GM21576 (cell line): Measurements from ENCODE around the gene SLC34A1.
"Not testable (repeated sequence)": the region's sequence is repeated elsewhere in the genome, so short reads cannot be mapped to it uniquely, and the experiment has no call there.

ENCODE experiments used
- ATAC-seq: cut with Tn5 transposase; IDR thresholded peaks from one replicate; pipeline ENCODE4 v1.9.1; 2021; ENCODE audit warnings: mild to moderate bottlenecking, moderate library complexity; ENCODE audit not compliant: unreplicated experiment

Gene SLC34A1

DNA sequence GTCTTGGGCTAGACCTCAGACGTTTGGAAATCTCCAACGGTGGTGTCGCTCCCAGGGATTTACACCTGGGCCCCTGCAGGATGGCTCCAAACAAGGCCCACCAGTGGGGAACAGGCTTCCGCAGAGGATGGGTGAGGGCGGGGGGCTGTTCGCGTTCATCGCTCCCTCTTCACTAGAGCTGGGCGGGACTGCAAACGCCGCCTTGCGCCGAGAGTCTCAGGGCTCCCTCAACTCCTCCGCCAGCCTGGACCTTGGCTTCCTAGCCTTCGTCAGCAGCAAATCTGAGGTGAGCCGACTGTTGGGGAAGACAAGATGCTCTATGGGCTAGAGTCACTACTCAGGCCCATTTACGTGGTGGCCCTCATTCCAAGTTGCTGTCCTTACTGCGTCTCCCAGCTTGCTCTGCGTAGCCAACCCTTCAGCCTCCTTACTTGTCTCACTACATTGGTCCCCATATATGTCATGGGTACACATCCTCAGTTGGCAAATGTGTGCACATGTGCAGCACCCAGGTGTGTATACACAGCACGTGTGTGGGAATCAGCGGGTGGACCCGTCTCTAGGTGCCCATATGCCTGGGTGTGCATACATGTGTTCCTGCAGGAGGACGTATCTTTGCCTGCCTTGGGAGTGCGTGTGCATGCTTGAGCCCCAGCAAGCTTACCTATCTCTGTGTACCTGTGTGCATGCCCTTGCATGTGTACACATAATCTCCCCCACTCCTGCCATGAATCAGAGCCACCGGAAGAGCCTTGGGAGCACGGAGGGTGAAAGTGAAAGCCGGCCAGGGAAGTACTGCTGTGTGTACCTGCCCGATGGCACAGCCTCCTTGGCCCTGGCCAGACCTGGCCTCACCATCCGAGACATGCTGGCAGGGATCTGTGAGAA, 16.0 kb upstream of the SLC34A1 start:
- no peak for ATAC-seq

DNA sequence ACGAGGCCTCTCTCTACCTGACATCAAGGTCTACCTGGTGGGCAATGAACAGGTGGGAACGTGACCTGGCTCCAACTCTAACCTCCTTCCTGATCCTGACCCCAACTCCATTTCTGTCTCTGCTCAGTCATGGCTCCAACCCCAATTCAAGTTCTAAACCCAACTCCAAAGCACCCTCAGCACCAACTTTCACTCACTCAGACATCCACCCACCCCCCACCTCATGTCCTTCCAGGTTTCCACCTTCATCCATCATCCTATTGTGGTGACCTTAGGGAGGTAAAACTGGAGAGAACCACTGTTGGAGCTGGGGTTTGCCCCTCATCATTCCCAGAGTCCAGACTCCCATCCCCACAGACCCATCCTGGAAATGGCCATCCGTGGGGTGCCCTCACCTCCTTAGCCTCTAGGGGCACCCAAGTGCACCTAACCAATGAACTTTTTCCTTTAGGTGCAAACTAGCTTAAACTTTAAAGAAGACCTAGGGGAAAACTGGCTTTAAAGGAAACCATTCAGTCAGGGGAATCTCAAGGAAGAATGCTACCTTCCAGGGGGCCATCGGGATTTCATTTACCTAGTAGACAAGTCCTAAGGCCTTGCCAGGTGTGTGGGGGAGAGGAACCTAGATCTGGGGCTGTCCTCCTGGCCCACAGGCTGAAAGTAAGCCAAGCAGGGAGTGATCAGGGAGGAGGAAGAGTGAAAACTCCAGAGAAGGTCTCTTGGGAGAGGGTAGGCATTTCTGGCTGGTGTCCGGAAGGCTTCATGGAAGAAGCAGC, 15.2 kb upstream of the SLC34A1 start:
- no peak for ATAC-seq

DNA sequence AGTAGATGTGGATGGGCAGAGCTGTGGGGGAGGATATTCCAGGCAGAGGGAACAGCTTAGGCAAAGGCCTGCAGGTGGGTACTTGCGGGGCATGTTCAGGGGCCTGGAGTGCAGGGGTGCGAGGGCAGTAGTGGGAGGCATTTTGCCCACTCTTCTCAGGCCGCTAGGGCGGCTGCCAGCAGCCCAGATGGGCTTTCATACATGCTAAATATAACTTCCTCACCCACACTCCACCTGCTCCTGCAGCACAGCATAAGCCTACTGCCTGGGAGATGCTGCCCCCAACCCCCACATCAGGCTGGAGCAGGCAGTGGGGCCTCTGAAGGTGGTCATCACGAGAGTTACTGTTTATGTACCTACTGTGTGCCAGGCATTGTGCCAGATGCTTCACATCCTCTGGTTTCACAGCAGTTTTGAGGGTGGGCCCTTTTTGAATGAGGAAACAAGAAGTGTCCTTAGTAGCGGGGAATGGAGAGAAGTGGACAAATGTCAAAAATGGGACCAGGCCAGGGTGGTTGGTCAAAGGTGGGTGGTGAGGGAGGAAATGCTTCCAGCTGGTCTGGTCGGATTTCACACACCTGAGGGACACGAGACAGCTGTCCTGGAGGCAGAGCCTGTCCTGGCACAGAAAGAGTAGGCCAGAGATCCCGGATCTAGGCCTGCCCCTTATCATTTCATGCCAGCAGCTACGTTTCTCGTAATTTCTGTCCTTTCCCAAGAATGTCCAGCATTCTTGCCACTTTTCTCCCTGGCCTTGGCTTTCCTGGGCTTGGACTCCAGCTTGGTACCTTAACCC, 14.4 kb upstream of the SLC34A1 start:
- ATAC-seq, result no peak

DNA sequence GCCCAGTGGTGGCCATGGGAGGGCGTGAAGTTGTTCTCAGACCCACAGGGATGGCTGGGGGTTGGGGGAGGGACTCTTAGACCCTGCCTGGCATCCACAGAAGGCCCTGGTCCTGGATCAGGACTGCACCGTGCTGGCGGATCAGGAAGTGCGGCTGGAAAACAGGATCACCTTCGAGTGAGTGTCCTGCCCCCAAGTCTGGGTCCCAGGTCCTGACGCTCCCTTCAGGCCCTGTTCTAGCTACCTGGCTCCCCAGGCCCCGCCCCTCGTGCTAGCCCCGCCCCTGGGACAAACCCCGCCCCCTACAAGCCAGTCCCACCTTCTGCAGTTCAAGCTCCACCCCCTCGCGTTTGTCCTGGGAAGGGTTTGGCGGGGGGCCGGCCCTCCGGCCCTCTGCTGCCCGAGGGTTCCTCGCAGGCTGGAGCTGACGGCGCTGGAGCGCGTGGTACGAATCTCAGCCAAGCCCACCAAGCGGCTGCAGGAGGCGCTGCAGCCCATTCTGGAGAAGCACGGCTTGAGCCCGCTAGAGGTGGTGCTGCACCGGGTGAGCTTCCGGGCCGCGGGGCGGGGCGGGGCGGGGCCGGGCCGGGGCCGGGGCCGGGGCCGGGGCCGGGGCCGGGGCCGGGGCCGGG, 13.6 kb upstream of the SLC34A1 start:
- peak; percentile 50 for ATAC-seq

DNA sequence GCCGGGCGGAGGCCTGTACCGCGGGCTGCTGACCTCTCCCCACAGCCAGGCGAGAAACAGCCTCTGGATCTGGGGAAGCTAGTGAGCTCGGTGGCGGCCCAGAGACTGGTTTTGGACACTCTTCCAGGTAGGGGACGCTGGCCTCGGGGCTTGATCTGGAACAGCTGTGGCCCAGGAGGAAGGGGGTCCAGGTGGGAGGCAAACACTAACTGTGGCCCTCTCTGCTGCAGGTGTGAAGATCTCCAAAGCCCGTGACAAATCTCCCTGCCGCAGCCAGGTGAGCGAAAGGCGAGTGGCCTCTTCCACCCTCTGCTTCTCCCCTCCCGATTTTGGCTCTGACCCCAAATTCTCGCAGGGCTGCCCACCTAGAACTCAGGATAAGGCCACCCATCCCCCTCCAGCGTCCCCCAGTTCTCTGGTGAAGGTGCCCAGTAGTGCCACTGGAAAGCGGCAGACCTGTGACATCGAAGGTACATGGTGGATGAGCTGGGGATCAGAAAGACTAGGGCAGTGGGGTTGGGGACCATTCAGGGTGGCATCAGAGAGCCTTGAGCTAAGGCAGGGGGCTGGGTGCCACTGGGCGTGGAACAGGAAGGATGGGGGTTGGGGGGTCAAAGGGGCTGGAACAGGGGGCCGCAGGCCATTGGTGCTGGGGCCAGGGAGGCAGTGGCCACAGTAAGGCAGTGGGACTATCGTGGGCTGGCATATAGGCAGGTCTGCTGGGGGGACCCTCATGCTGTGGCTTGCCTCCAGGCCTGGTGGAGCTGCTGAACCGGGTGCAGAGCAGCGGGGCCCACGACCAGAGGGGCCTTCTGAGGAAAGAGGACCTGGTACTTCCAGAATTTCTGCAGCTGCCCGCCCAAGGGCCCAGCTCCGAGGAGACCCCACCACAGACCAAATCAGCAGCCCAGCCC, 12.9 kb upstream of the SLC34A1 start:
- ATAC-seq, result no peak

DNA sequence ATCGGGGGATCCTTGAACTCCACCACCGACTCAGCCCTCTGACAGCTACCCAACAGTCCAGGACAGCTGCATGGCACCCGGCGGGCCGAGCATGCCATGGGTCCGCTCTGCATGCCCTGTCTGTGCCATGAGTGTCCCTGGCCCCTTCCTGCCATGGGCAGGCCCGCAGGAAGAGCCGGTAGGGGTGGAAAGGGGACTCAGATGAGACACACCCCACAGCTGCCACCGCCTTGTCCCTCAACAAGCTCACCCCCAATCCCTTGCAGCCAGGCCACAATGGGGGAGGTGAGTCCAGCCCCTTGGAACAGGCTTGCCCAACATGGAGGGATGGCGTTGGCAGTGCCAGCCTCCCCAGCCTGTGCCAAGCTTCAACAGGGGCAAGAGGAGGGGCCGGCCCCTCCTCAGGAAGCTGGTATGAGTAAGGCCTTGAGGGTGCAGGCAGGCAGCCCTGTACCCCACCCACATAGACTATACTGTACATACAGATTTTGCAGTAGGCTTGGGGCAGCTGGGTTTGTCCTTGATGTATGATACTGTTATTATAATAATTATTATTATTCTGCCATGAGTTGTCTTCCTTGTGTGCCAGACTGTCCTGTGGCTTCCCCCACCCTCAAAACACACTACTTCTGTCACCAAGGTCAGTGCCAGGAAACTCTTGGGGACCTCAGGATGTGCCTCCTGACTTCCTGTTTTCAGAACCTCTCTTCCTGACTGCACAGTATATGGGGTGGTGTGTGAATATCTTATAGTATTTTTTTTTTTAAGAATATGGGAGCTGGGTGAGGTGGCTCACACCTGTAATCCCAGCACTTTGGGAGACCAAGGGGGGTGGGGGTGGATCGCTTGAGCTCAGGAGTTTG, 12.0 kb upstream of the SLC34A1 start:
- ATAC-seq, result no peak

DNA sequence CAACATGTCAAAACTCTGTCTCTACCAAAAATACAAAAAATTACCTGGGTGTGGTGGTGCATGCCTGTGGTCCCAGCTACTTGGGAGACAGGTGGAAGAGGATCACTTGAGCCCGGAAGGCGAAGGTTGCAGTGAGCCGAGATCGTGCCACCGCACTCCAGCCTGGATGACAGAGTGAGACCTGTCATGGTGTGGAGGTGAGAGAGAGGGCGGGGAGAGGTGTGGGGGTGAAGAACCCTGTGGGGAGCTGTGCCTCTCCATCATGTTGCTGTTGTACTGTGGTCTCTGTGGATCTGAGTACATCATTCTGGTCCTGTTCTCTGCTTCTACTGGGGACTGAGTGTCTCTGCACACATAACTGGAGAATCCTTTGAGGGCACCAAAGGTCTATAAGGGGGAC, 11.3 kb upstream of the SLC34A1 start:
- ATAC-seq, result no peak

DNA sequence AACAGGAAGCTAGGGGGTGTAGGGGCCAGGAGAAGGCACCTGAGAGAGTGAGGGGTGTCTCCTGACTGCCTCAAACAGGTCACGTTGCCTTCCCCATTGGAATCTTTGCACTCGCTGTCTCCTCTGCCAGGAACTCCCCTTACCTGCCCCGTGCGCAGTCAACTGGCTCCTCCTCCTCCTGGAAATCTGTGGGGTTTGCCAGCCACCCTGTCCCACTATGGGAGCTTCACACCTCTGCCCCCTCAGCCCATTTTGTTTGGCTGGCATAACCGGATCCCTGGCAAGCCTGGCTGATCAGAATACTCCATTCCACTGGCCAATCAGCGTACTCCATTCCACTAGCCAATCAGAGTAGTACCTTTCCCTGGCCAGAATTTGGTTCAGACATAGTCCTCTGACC, 10.4 kb upstream of the SLC34A1 start:
- ATAC-seq, result no peak

DNA sequence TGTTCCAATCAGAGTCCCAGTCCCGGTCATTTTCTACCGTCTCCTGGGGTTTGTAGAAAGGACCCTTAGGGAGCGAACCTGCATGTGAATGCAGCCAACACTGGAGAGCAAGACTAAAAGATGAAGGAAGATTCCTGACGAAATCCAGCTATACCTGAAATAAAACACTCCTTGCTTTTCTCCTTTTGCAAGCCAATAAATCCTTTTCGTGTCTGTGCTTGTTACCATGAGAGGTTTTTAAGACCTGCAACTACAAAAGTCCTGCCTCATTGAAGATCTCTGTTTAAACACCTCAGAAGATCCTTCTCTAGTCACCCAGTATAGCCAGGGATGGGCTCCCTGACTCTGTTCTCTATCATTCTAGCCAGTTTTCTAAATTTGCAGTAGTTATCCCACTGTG, 10.0 kb upstream of the SLC34A1 start:
- ATAC-seq, result no peak

DNA sequence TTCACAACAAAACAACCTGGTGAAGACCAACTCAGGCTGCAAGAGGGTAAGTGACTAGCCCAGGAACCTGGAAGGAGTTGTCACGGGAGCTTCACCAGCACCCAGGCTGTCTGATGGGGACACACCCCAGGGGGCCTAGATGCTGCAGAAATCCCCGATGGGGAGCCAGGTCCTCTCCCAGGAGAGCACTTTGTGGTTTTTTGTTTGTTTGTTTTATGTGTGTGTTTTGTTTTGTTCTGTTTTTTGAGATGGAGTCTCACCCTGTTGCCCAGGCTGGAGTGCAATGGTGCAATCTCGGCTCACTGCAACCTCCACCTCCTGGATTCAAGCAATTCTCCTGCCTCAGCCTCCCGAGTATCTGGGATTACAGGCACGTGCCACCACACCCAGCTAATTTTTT, 8.7 kb upstream of the SLC34A1 start:
- ATAC-seq, result not testable (repeated sequence)

DNA sequence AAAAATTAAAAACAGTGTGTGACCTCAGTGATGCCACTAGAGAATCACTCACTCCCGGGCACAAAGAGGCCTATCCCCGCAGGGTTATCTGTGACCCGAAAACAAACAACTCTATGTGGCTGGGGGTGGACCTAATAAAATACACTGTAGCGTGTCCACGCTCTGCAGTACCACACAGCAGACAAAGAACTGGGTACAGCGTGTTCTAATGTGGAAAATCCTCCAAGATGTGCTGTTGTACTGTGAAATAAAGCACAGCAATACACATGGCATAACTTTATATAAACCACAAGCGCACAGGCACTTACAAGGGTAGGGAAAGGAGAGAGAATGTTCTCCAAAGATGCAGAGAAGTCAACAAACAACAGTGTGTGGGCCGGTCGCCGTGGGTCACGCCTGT, 8.1 kb upstream of the SLC34A1 start:
- ATAC-seq, result no peak

DNA sequence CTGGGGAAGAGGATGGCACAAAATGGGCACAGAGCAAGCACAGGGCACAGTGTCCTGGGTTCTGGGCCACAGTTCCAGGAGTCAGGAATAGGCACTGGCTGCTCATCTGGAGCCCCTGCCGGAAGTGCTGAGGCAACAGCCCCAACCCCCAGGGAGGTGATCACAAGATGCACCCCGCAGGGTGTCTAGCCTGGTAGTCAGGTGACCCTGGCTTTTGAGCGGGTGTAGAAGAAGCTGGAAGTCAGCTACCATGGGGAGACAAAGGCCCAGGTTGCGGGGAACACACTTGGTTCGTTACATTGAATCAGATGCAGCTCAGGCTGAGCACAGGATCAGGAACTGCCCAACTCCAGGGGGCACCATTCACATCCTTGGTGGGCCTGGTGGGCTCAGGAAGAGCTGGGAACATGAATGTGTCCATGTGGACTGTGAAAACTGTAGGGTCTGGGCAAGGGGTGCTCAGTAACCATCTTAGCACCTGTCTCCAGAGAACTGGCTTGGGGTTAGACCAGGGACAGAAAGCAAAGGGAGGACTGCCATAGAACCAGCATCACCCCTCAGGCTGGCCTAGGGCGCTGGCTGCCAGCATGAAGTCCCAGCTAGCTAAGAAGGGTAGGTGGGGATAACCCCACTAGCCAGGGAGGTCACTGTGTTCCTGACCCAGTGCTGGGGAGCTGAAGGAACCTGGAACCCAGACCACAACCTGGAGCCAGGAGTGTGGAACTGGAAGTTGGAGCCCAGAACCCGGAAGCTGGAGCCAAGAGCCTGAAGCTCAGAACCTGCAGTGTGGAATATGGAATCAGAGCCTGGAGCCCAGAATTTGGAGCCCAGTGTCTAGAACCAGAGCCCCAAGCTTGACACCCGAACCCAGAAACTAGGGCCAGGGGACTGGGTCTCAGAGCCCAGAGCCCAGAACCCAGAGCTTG, 6.1 kb upstream of the SLC34A1 start:
- no peak for ATAC-seq

DNA sequence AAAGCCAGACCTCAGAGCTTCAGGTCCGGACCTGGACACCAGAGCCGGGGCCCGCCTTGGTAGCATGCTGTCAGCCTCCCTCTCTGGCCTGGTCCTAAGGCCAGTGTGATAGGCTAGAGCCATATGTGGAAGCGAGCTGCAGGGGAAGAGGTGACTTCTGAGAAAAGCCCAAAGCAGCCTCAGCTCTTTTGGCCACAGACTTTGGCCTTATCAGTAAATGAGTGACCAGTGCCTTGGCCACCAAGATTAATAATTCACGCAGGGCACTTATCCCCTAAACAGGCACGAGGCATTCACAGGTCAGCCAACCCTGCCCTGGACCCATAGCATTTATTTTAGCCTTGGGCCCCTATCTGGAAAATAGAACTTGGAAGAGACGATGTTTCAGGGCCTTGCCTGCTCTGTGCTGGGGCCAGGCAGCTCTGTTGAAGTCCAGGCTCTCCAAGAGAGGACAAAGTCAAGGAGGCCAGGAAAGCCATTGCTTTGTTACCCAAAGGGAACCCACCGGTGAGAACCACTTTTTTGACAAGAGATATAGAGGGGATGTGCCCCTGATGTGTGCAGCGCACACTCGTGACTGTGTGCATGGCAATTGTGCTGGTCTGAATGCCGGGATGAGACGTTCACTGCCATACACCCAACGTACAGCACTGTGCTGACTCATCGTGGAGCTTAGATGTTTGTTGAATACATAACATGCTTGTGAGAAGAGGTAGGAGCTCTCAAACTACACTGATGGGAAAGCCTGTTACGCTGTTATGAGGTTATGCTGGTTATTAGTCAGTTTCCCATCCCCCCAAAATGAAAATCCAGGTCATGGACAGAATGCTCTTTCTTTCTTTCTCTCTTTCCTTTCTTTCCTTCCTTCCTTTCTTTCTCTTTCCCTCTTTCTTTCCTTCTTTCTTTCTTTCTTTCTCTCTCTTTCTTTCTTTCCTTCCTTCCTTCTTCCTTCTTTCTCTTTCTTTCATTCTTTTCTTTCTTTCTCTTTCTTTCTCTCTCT, 5.0 kb upstream of the SLC34A1 start:
- ATAC-seq, result no peak

DNA sequence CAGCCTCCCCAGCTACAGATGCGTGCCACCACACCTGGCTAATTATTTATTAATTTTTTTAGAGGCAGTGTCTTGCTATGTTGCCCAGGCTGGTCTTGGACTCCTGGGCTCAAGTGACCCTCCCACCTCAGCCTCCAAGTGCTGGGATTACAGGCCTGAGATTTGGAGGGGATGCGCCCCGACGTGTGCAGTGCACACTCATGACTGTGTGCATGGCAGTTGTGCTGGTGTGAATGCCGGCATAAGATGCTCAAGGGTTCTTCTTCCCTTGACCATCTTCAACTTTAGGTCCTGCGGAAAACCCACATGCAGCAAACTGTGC, 3.5 kb upstream of the SLC34A1 start:
- no peak for ATAC-seq

DNA sequence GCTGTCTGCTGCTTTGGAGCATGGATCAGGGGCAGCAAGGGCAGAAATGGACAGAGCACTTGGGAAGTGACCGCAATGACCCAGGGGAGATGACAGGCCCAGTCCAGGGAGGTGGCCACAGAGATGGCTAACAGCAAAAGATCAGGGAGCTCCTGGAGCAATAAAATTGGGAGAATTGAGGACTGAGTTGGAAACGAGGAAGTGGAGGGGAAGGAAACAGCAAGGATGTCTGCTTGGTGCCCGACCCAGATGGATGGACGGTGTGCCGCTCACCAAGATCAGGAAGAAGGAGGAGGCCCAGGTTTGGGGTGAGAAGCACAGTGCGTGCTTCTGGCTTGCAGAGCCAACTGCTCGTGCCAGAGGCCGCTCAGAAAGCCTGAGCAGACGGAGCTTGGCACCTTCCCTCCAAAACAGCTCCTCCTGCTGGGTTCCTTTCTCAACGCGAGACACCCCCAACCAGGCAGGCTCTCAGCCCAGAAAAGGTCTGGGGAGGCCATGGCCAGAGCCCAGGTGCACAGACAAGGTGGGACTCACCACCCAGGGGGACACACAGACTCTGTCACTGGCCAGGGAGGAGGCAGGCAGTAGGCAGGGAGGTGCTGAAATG, 1.7 kb upstream of the SLC34A1 start:
- ATAC-seq, result no peak

DNA sequence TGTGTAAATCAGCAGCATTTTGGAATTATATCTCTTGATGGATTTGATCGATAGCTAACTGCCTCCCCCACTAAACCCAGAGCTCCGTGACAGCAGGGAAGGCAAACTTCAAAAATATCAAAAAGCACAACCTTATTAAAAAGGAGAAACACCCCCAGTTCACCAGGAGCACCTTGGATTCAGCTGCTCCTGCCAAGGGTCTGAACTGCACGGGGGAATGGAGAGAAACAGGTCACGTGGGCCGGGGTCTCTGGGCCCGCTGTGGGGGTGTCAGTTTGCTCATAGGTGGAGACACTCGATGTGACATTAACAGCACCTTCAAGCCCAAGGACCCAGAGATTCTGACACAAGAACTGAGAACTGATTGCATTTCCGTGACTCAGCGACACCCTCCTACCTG, 1.1 kb upstream of the SLC34A1 start:
- ATAC-seq, result no peak
